Measurements from ENCODE around the gene PDE8A. TPM values are rescaled to one million over a fixed set of nuclear protein-coding genes. Genes with fewer than 3 reads are reported as not detected.

The PDE8A gene
- polyA plus RNA-seq, 5 donors = 37.2 to 64.7 (median 51.2) TPM

DNA sequence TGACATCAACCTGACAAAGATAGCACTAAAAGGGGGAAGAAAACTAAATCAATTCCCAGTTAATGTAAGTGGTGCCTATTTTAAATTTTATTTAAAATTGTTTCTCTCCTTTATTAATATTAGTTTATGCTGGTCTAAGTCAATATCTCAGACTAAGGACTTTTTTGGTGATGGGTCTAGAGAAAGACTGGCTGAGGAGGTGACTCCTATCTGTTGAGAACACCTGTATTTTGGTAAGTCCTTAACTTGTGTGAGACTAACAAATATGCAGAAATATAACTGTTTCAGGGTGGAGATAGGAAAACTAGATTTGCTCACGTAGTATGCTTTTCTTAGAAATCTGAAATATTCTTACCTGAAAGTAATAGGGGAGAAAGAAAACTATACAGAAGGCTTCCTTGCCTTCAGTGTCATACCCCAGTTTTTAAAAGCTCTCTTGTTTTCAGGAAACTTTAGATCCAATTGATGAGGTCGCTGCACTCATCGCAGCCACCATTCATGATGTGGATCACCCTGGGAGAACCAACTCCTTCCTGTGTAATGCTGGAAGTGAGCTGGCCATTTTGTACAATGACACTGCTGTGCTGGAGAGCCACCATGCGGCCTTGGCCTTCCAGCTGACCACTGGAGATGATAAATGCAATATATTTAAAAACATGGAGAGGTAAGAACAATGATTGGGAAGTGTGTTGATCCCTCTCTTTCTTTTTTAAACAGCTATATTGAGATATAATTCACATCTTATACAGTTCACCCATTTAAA is 138.9 kb downstream of the PDE8A start:
- no peak for DNase-seq

DNA sequence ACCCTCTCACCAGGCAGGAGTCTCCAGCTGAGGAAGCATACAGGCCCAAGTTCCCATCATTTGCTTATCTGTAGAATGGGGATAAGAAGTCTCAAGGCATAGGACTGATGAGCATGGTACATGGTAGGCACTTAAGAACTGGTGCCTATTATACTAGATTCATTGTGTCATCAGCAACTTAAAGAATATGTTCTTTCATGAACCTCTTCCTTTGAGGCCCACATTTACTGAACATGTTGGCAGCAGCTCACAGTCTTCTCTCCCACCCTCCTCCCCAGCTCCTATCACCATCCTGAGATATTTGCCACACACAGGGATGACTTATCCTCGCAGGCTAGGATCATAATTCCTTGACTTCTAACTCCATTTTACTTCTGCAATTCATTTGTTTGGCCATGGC is 142.5 kb downstream of the PDE8A start:
- no peak for DNase-seq

DNA sequence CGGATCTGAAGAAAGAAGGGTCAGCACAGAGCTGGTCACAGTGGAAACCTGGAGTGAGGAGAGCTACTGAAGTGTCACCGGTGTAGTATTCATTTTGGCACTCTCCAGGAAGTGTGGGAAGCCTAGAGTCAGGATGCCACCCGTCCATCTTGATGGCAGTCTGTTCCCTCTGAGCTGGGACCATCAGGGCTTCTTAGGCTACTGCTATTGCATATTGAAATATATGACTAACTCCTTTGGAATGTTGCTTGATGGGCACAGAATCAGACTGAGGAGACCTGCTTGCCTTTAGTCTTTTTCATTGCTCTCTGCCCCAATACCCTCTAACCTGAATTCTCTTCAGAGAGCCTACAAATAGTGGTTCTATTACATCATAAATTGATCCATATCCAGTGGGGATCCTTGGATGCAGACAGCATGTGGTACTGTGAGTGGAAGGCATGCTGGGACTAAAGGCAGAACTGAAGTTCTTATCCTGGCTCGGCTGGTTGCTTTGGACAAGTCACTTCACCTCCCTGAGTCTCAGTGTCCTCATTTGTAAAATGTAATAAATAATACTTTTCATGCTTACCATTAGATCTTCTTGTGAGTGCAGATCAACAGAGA is 143.5 kb downstream of the PDE8A start:
- DNase-seq = no peak

DNA sequence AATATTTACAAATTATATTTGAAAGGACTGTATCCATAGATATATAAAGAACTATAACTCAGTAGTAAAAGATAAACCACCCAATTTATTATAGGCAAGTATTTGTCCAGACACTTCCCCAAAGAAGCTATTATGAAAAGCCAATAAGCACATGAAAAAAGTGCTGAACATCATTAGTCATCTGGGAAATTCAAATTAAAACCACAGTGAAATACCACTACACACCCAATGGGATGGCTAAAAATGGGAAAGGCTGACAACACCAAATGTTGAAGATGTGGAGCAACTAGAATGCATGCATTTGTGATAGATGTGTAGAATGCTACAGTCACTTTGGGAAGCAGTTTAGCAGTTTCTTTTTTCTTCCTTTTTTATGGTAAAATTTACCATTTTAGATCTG is 147.0 kb downstream of the PDE8A start:
- no peak for DNase-seq

DNA sequence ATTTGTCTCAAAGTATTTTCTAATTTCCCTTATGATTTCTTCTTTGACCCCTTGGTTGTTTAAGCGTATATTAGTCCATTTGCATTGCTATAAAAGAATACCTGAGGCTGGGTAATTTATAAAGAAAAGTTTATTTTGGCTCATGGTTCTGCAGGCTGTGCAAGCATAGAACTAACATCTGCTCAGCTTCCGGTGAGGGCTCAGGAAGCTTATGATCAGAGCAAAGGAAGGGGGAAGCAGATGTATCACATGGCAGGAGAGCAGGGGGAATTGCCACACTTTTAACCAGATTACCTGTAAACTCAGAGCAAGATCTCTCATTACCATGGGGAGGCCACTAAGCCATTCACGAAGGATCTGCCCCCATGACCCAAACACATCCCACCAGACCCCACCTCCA is 148.2 kb downstream of the PDE8A start:
- DNase-seq = no peak

DNA sequence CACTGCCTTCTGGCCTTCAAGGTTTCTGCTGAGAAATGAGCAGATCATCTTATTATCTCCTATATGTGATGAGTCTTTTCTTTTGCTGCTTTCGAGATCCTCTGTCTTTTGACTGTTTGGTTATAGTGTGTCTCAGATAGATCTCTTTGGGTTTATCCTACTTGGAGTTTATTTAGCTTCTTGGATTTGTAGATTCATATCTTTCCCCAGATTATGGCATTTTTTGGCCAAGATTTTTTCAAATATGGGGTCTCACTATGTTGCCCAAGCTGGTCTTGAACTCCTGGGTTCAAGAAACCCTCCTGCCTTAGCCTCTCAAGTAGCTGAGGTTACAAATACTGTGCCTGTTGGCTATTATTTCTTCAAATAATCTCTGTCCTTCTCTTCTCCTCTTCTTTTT is 150.3 kb downstream of the PDE8A start:
- DNase-seq = no peak

DNA sequence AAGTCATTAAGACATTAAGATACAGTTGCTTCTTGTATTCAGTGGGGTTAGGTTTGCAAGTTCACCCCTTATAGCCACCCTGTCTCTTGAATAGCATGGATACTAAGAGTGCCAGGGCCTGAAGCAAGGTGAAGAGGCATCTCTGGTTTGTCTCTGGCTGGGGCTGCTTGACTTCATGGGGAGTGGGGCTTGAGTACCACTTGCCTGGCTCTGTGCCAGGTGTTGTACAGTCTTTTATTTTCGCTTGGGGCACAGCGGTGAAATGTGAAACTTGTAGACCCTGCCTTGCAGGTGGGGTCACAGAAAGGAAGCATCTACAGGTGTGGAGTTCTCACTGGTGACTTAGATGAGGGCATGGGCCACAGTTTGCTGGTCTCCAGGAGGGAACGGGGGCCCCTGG is 152.1 kb downstream of the PDE8A start:
- DNase-seq = no peak

DNA sequence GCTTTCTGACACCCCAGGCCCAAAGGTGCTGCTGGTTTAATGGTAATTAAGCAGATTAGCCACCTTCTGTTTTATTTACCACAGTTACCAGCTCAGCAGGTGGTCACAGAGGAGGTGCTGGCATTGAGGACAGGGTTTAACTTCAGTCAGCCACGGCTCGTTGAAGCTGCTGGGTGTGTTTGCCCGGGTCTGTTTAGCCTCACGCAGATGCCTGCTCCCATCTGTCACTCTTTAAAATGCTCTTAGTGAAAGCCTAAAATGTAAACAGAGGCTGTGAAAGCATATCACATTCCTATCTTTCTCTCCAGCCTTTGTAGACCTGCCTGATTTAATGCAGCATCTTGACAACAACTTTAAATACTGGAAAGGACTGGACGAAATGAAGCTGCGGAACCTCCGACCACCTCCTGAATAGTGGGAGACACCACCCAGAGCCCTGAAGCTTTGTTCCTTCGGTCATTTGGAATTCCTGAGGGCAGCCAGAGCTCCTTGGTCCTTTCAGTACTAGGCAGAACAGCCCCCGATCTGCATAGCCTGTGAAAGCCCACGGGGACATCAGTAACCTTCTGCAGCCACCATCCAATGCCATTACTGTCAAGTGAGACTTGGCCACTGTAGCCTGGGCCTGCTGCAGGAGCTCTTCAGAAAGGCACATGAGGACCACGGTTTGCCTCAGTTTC is 156.0 kb downstream of the PDE8A start:
- no peak for DNase-seq

DNA sequence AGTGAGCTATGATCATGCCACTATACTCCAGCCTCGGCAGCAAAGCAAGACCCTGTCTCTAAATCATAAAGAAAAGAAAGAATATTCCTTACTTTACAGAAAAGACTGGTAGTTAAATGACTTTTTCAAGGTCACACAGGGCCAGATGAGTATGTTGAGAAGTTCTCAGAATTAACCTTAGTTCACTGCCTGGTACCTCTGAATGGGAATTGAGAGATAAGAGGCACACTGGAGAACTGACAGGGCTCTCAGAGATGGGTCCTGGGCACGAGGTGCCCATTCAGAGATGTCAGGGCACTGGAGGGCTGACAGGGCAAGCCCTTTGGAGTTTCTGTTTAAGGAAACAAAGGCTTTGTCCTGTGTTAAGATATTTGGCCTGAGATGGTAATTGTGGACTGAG is 157.7 kb downstream of the PDE8A start:
- no peak for DNase-seq

DNA sequence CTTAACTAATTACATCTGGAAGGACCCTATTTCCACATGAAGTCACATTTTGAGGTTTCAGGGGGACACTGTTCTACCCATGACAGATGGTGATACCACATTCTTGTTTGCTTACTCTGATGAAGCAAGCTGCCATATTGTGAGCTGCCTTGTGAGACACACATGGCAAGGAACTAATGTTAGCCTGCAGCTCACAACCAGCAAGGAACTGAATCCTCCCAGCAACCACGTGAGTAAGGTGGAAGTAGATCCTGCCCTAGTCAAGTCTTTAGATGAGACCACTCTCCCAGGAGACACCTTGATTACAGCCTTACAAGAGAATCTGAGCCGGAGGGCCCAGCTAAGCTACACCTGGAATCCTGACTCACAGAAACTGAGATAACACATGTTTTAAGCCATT is 160.1 kb downstream of the PDE8A start:
- no peak for DNase-seq

GRCh38 chr15:85142312-85142711 is 160.7 kb downstream of the PDE8A start:
- no peak for DNase-seq

GRCh38 chr15:85149465-85150129 is 167.9 kb downstream of the PDE8A start:
- no peak for DNase-seq

DNA sequence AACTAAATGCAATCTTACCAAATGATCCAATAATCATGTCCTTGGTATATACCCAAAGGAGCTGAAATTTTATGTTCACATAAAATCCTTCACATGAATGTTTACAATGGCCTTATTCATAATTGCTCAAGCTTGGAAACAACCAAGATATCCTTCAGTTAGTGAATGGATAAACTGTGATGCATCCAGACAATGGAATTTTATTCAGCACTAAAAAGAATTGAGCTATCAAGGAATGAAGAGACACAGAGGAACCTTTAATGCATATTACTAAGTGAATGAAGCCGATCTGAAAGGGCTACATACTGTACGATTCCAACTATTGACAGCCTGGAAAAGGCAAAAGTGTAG is 168.4 kb downstream of the PDE8A start:
- DNase-seq = no peak

GRCh38 chr15:85151145-85151544 is 169.5 kb downstream of the PDE8A start:
- no peak for DNase-seq

DNA sequence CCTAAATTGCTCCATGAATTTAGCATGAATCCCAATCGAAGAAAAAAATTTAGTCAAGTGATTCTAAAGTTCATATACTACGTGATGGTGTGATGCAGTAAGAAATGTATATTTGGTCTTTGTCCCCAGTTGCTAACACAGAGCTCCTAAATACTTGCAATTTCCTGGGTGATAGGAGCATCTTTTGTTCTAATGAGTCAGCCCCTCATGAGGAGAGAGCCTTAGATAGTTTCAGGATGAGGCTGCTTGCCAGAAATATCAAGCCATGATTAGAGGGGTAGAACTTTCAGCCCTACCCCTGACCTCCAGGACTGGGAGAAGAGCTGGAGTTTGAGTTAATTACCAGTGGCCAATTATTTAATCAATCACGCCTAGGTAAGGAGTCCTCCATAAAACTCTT is 170.2 kb downstream of the PDE8A start:
- no peak for DNase-seq

- no peak for DNase-seq
Measured at GRCh38 chr15:85154061-85154460, 172.4 kb downstream of the PDE8A start.

GRCh38 chr15:85155360-85155759 is 173.7 kb downstream of the PDE8A start:
- DNase-seq = no peak

- DNase-seq = no peak
Measured at GRCh38 chr15:85155857-85156256, 174.2 kb downstream of the PDE8A start.

GRCh38 chr15:85157344-85157743 is 175.7 kb downstream of the PDE8A start:
- DNase-seq = no peak

DNA sequence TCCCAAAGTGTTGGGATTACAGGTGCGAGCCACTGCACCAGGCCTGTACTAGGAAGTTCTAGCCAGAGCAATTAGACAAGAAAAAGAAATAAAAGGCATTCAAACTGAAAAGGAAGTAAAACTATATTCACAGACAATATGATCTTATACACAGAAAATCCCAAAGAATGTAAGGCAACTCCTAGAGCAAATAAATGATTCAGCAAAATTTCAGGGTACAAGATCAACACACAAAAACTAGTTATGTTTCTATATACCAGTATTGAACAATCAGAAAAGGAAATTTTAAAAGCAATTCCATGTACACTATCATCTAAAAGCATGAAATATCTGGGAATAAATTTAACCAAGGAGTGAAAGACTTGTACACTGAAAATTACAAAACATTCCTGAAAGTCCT is 180.6 kb downstream of the PDE8A start:
- no peak for DNase-seq

- DNase-seq = no peak
Measured at GRCh38 chr15:85164841-85165466, 183.3 kb downstream of the PDE8A start.

GRCh38 chr15:85167568-85167967 is 185.9 kb downstream of the PDE8A start:
- DNase-seq = no peak

Data from right lung (tissue), 5 donors.